Activated B cell treated with CpG ODN at 0.5 μM for 24 hours (primary cell): ENCODE measurements around the gene CLN3. TPM values are rescaled to one million over a fixed set of nuclear protein-coding genes. Genes with fewer than 3 reads are reported as not detected.

ENCODE experiments used
- total RNA-seq: library from RNA; stranded (reverse); gene quantifications from 2 replicates; pipeline ENCODE4 v1.2.3, GENCODE V29; 2022

The CLN3 gene
- total RNA-seq, 1 donor from 2014 or later = 32.0 TPM

Other genes with a start within 250 kb of the CLN3 start
- 0.39 and 0.58 TPM in 2 replicates for gene SBK1, start 199.5 kb downstream of the CLN3 start, total RNA-seq
- 2.1 and 6.8 TPM in 2 replicates for gene NPIPB6, start 128.6 kb downstream of the CLN3 start, total RNA-seq
- 98.8 and 99.8 TPM in 2 replicates for gene EIF3CL, start 88.2 kb downstream of the CLN3 start, total RNA-seq
- 0.34 TPM in 1 of 2 replicates, not detected in the other for gene NPIPB7, start 19.7 kb downstream of the CLN3 start, total RNA-seq
- gene APOBR, start 2.6 kb upstream of the CLN3 start, total RNA-seq = 2.9 and 3.2 TPM in 2 replicates
- not detected in 2 replicates for gene IL27, start 14.8 kb upstream of the CLN3 start, total RNA-seq
- not detected in 2 replicates for gene NUPR1, start 46.9 kb upstream of the CLN3 start, total RNA-seq
- 34.1 and 40.3 TPM in 2 replicates for gene SGF29, start 61.8 kb upstream of the CLN3 start, total RNA-seq
- gene SULT1A2, start 105.0 kb upstream of the CLN3 start, total RNA-seq = 0.24 TPM in 1 of 2 replicates, not detected in the other
- gene SULT1A1, start 118.0 kb upstream of the CLN3 start, total RNA-seq = 2.1 and 3.3 TPM in 2 replicates
- 0.11 TPM in 1 of 2 replicates, not detected in the other for gene NPIPB8, start 146.0 kb upstream of the CLN3 start, total RNA-seq
- gene EIF3C, start 219.4 kb upstream of the CLN3 start, total RNA-seq = 673 and 689 TPM in 2 replicates